Thoracic aorta (tissue), 2 donors: ENCODE measurements around the gene DRICH1. TPM values are rescaled to one million over a fixed set of nuclear protein-coding genes. Genes with fewer than 3 reads are reported as not detected.
"Not testable (repeated sequence)": the region's sequence is repeated elsewhere in the genome, so short reads cannot be mapped to it uniquely, and the experiment has no call there.

ENCODE experiments used
- ATAC-seq: fragments of 150-250 bp; one replicate; pipeline ENCODE4 v1.8.0; 2017; ENCODE audit warnings: low read depth; ENCODE audit not compliant: insufficient number of reproducible peaks, low FRiP score
- DNase-seq: peaks from one replicate; pipeline ENCODE4 v3.0.0-alpha.2; 2020; ENCODE audit warnings: low spot score
- H3K27ac ChIP-seq, 2 donors: fragments of 200-600 bp; sonication (generic); 1 replicate in 1 of 2; 2 replicates in 1 of 2; pipeline ENCODE4 v1.5.1; 2016; ENCODE audit warnings: mild to moderate bottlenecking in 2 of 2, moderate library complexity in 2 of 2
- H3K27me3 ChIP-seq: fragments of 200-600 bp; sonication (generic); replicated peaks from 2 replicates; pipeline ENCODE4 v1.6.0; 2016; ENCODE audit warnings: mild to moderate bottlenecking; ENCODE audit not compliant: insufficient read depth
- H3K36me3 ChIP-seq: fragments of 200-600 bp; sonication (generic); one replicate; pipeline ENCODE4 v1.5.1; 2016
- H3K4me1 ChIP-seq, 2 donors: fragments of 200-600 bp; sonication (generic); 1 replicate in 1 of 2; 2 replicates in 1 of 2; pipeline versions ENCODE4 v1.5.1 to v1.6.0; 2016; ENCODE audit warnings: low read depth in 2 of 2, mild to moderate bottlenecking in 1 of 2; ENCODE audit not compliant: control insufficient read depth in 1 of 2
- H3K4me3 ChIP-seq: fragments of 200-600 bp; sonication (generic); 2 replicates; pipeline ENCODE4 v1.5.1; 2016; ENCODE audit warnings: mild to moderate bottlenecking
- H3K9me3 ChIP-seq: fragments of 200-600 bp; sonication (generic); 2 replicates; pipeline ENCODE4 v1.5.1; 2016
- CTCF ChIP-seq: fragments of 200-600 bp; sonication (generic); IDR thresholded peaks from one replicate; pipeline ENCODE4 v1.5.1; 2019; ENCODE audit warnings: antibody characterized with exemption
- total RNA-seq, 2 donors: library from RNA; depleted of rRNA; stranded (reverse); fragments of >200 nt; gene quantifications; one replicate each; pipeline versions ENCODE4 v1.1.0 to v1.2.3, GENCODE V29; 2016

The DRICH1 gene
- total RNA-seq, 2 donors from 2014 or later: not detected

GRCh38 chr22:23675502-23676415 is 43.6 kb upstream of the DRICH1 start:
- Histone ChIP-seq H3K27ac (no peak overlapping the region), H3K9me3 (no peaks in the 10 kb centered on the region), H3K4me3 (no peak overlapping the region), H3K27me3 (no peaks in the 10 kb centered on the region), H3K36me3 (no peaks in the 10 kb centered on the region), H3K4me1 (no peaks in the 10 kb centered on the region)
- no peak for TF ChIP-seq CTCF
- DNase-seq (no peak), ATAC-seq (no peak)

- H3K36me3 ChIP-seq, H3K4me3 ChIP-seq, DNase-seq, ATAC-seq, H3K9me3 ChIP-seq, H3K4me1 ChIP-seq, H3K27ac ChIP-seq, H3K27me3 ChIP-seq: not testable (repeated sequence)
Observed at GRCh38 chr22:23674886-23675501, 42.9 kb upstream of the DRICH1 start.

GRCh38 chr22:23673826-23674690 is 41.9 kb upstream of the DRICH1 start:
- no peak for TF ChIP-seq CTCF
- Histone ChIP-seq H3K27me3 (no peaks in the 10 kb centered on the region), H3K36me3 (no peaks in the 10 kb centered on the region), H3K4me1 (no peaks in the 10 kb centered on the region), H3K27ac (no peak overlapping the region), H3K4me3 (no peak overlapping the region), H3K9me3 (no peaks in the 10 kb centered on the region)
- no peak for DNase-seq
- no peak for ATAC-seq

- H3K9me3 ChIP-seq: no peaks in the 10 kb centered on the region
Observed at GRCh38 chr22:23673050-23673620, 41.0 kb upstream of the DRICH1 start.

GRCh38 chr22:23672307-23673049 is 40.4 kb upstream of the DRICH1 start:
- H3K4me1 ChIP-seq, H3K36me3 ChIP-seq, DNase-seq, ATAC-seq, H3K9me3 ChIP-seq, H3K27ac ChIP-seq, H3K4me3 ChIP-seq, H3K27me3 ChIP-seq: not testable (repeated sequence)

More at GRCh38 chr22:23673050-23673620, 41.0 kb upstream of the DRICH1 start:
- Histone ChIP-seq H3K4me3 (no peak overlapping the region), H3K4me1 (no peaks in the 10 kb centered on the region), H3K27me3 (no peaks in the 10 kb centered on the region), H3K36me3 (no peaks in the 10 kb centered on the region), H3K27ac (no peak overlapping the region)
- no peak for TF ChIP-seq CTCF
- no peak for DNase-seq
- ATAC-seq: no peak

GRCh38 chr22:23671387-23671786 is 39.3 kb upstream of the DRICH1 start:
- H3K9me3 ChIP-seq, H3K27me3 ChIP-seq, H3K4me3 ChIP-seq, DNase-seq, H3K27ac ChIP-seq, ATAC-seq, H3K4me1 ChIP-seq, H3K36me3 ChIP-seq: not testable (repeated sequence)
